T1000 (cell line): ENCODE data around the gene FAAH.
"Not testable (repeated sequence)": the region's sequence is repeated elsewhere in the genome, so short reads cannot be mapped to it uniquely, and the experiment has no call there.

Experiments used
- DNase-seq: peaks from one replicate; lab custom pipeline; 2025; ENCODE audit warnings: mixed read lengths; lab: John Stamatoyannopoulos, UW

The FAAH gene

DNA sequence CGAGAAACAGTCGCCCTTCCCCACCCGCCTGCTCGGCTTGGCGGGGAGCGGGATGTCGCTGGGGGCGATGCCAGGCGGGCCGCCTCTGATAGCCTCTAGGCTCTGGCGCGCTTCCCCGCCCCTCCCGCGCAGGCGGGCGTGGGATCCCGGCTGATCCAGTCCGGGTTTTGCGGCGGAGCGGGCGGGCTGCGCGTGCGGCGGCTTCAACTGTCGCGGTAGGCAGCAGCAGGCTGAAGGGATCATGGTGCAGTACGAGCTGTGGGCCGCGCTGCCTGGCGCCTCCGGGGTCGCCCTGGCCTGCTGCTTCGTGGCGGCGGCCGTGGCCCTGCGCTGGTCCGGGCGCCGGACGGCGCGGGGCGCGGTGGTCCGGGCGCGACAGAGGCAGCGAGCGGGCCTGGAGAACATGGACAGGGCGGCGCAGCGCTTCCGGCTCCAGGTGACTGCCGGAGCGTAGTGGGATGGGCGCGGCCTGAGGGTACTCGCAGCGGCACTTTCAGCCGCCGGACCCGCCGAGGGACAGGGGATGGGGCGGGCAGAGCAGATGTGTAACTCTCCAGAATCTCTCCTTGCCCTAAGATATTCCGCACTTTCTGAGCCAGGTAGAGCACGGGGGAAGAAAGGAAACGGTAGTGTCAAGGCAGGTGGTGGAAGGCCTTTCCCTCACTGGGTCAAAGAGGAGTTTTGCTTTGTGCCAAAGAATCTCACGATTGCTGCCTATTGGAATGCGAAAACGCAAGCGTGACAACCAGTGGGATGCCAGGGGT, at the start of gene FAAH:
Gene FAAH, plus strand, starts transcription at position 210 of the 764 bp plus-strand sequence. Its CDS starts 32 bp downstream, at position 242.
- no peak for DNase-seq

DNA sequence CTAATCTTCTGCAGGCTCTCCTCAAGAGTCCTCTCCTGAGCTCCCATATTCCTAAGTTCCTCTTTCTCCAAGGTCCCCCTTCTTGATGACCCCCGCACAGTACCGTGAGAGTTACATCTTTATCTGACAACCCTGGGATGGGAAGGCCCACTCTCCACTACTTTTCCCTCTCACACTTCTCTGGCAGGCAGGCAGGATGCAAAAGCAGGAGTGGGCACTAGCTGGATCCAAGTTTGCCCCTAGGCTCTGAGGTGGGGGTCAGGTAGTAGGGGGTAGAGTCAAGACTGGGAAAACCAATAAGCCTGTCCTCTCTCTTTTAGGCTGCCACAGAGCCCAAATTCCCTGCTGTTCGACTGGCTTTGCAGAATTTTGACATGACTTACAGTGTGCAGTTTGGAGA, 49.6 kb upstream of the FAAH start:
- no peak for DNase-seq

DNA sequence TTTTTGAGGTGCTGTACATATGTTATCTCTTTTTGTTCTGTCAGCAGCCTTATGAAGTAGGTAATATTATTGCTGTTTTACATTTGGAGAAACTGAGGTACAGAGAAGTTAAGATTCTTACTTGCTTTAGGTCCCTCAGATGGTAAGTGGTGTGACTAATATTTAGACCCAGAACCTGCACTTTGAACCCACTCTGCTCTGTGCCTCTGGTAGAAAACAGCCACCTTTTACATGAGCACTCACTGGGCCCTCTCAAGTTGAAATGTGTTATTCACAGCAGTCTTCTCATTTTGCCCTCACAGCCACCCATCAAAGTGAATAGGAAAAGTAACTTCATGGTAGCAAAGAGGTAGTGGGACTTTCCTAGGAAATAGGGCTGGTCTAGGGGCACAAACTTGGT, 48.8 kb upstream of the FAAH start:
- no peak for DNase-seq

DNA sequence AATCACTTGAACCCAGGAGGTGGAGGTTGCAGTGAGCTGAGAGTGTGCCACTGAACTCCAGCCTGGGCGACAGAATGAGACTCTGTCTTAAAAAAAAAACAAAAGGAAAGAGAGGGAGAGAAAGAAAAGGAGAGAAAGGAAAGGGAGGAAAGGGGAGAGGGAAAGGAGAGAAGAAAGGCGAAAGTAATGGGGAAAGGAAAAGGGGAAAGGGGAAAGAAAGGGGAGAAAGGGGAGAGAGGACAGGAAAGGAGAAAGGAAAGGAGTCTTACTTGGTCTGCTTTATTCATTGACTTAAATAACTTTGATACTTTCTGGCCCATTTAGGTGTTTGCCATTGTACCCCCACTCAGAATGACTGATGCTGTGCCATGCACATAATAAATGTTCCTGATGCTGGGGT, 41.8 kb upstream of the FAAH start:
- DNase-seq: no peak

DNA sequence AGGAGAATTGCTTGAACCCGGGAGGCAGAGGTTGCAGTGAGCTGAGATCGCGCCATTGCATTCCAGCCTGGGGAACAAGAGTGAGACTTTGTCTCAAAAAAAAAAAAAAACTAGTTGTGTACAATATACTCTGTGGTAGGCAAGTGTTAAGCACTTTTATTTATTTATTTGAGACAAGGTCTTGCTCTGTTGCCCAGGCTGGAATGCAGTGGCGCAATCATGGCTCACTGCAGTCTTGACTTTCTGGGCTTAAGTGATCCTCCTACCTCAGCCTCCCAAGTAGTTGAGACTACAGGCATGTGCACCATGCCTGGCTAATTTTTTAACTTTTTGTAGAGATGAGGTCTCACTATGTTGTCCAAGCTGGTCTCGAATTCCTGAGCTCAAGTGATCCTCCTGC, 38.2 kb upstream of the FAAH start:
- DNase-seq: not testable (repeated sequence)

DNA sequence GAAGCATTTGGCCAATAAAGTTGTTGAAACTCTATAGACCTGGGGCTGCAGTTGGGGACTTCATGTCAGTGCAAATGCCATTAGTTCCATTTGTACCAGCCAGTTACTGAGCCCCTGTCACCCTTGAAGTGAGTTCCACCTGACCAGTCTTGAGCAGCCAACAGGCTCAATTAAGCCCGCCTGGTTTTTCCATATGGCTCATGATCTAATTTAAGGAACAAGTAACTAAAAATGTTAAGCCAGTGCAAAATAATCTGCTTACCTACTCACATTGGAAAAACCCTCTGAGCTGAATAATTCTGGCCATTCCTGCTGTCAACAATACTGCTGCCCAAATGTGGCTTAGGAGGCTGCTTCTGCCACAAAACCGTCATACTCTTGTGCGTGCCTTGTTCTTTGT, 32.0 kb upstream of the FAAH start:
- DNase-seq: no peak

DNA sequence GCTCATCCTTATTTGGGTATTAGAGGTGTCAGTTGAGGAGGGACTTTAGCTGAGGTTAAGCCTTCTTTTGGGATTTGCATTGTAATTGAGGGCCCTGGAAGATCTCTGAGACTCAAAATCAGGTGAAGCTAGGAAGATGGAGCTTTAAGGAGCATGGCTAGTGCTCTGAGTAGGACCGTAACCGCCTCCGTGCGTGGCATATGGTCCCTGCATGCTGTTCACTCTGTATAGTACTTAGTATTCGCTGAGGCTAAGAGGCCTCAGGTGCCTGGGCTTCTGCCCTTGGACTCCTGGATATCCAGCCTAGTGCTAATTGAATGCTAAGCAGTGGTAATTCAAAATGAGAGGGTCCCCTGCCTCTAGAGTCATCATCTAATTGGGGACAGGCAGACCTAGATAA, 31.0 kb upstream of the FAAH start:
- no peak for DNase-seq

DNA sequence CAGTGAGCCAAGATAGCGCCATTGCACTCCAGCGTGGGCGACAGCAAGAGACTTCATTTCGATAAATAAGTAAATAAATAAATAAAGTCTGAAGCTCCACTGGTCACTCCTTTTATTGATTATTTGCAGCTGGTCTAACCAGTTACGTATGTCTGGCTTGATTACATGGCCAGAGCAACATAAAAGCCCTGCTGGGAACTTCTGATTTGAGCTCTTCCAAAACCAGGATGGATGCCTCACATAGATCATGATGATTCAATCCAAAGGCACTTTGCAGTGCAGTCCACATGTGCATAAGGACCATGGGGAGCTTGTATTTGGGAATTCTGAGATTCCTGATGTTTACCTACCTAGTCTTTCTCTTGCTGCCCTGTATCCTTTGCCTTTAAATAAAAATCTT, 29.5 kb upstream of the FAAH start:
- DNase-seq: no peak

DNA sequence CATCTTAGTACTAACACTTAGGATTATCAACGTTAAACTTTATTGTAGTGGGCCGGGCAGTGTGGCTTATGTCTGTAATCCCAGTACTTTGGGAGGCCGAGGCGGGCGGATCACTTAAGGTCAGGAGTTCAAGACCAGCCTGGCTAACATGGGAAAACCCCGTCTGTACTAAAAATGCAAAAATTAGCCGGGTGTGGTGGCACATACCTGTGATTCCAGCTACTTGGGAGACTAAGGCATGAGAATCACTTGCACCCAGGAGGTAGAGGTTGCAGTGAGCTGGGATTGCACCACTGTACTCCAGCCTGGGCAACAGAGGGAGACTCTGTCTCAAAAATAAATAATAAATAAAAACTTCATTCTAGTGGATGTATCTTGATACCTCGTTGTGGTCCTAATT, 28.3 kb upstream of the FAAH start:
- DNase-seq: not testable (repeated sequence)

DNA sequence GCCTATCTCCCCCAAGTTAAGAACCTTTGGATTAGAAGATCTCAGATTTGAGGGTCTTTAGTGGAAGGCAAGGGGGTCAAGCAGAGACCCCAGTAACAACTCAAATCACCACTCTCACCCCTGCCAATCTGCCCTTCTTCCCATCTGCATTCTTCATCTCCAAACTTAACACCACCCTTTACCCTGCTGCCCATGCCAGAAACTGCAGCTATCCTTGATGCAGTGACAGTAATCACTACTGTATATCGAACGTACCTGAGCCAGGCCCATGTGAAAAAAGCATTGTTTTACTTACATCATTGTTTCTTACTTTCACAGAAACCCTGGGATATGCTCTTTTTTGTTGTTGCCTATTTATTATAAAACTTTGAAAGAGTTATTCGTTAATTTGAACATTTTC, 27.0 kb upstream of the FAAH start:
- no peak for DNase-seq

DNA sequence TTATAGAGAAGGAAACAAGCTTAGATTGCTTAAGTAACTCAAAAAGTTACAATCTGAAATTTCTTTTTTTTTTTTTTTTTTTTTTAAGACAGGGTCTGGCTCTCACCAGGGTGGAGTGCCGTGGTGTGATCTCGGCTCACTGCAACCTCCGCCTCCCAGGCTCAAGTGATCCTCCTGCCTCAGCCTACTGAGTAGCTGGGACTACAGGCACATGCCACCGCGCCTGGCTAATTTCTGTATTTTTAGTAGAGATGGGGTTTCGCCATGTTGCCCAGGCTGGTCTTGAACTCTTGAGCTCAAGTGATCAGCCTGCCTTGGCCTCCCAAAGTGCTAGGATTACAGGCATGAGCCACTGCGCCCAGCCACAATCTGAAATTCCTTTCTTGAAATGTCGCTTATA, 26.4 kb upstream of the FAAH start:
- not testable (repeated sequence) for DNase-seq

DNA sequence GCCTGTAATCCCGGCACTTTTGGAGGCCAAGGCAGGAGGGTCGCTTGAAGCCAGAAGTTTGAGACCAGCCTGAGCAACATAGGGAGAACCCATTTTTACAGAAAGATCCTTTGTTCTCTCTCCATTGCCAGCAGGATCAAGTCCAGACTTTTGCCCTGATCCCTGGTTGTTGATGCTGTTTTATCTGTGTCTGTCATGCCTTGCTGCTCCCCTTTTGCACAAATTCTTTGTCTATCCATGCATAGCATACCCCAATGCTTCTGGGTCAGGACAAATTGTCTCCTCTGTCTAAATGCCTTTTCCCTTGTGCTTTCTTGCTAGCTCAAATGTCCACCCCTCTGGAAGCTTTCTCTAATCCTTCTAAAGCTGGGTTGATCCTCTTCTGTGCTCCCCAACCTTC, 25.3 kb upstream of the FAAH start:
- DNase-seq: no peak

DNA sequence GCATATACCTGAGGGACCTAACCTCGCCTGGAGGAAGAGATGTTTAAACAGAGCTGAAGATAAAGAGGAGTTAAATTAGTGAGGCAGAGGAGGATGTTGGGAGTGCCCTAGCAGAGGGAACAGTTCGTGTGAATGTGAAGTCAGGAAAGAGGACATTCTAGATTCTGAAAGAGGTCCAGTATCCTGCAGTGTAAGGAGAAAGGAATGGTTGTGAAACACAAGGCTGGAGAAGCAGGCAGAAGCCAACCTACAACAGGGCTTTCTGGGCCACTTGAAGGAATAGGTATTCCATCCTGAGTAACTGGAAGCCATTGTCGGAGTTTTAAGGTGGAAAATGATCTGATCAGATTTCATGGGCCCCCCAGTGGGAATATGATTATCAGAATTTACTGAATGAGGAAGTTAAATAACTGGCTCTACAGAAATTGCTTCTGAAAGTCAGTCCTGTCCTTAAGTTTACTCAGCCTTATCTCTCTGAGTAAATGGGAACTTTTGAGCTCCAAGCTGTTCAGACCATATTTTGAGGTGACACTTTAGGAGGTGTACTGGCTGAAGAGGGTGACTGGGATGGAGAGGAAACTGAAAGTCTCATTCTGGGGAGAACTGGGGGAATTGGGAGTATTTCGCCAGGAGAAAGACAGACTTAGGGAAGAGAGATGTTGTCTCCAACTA, 24.4 kb upstream of the FAAH start:
- DNase-seq: no peak

DNA sequence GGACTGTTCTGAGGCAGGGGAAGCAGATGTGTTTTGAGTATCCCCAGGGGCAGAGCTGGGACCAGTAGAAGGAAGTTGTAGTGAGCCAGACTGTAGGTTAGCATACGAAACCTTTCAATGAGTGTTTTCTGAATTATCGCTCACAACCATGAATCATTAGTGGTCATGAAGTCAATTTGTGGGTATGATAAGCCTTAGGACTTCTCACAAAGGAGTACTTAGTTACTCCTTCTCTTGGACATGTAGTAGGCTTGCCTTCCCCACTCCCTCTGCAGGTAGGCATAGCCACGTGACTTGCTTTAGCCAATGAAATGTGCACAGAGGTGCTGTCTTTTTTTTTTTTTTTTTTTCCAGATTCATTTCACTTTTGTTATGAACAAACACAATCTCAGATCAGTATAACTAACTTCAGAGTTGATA, 23.9 kb upstream of the FAAH start:
- no peak for DNase-seq

DNA sequence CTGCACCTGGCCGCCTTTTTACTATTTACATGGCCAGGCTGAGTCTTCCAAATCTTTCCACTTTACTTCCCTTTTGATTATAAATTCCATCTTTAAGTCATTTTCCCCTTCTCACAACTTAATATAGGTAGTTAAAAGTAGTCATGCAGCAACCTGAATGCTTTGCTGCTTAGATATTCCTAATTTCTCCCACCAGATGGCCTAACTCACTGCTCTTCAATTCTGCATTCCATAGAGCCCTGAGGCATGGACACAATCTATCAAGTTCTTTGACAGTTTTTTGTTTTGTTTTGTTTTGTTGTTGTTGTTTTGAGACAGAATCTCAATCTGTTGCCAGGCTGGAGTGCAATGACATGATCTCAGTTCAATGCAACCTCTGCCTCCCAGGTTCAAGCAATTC, 21.7 kb upstream of the FAAH start:
- no peak for DNase-seq

DNA sequence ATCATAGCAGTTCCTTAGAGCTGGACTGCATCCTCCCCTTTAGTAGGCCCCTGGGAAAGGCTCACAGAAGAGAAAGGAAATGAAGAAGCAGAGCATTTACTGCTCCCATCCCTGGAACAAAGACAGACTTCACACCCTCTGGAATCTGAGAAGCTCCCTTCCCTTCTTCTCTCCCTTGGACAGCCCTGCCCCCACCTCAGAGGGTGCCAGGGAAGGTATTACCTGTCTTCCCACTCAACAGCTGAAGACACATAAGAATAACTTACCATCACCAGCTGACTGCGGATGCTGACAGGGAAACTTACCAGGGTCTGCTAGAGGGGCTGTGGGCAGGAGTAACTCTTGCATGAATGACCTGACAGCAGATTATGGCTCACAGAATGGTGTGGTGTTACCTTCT, 14.1 kb upstream of the FAAH start:
- no peak for DNase-seq

DNA sequence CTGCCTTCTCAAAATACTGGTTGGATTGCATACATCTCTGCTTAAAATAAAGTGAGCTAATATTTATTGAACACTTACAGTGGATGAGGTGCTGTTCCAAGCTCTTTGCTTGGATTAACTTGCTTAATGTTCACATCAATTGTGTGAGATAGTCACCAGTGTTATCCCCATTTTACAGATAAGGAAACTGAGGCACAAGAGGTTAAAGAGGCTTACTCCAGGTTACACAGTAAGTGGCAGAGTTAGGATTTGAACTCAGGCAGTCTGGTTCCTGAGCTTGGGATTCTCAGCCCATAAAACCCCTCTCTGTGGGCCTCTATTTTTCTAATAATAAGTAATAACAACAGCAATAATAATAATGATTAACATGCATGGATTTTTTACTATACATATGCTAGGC, 13.6 kb upstream of the FAAH start:
- no peak for DNase-seq

DNA sequence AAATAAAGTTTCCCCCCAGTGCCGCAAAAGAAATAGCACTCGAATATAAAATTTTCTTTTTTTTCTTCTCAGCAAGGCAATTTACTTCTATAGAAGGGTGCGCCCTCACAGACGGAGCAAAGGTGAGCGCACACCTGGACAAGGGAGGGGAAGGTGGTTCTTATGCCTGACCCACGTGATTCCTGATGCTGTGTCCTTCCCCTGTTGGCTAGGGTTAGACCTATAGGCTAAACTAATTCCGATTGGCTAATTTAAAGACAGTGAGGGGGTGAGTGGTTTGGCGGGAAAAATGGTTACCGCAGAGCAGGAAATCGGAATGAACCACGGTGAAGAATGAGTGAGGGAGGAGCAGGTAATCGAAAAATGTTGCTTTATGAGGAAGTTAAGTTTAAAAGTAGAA, 607 bp upstream of the FAAH start:
- DNase-seq: no peak

DNA sequence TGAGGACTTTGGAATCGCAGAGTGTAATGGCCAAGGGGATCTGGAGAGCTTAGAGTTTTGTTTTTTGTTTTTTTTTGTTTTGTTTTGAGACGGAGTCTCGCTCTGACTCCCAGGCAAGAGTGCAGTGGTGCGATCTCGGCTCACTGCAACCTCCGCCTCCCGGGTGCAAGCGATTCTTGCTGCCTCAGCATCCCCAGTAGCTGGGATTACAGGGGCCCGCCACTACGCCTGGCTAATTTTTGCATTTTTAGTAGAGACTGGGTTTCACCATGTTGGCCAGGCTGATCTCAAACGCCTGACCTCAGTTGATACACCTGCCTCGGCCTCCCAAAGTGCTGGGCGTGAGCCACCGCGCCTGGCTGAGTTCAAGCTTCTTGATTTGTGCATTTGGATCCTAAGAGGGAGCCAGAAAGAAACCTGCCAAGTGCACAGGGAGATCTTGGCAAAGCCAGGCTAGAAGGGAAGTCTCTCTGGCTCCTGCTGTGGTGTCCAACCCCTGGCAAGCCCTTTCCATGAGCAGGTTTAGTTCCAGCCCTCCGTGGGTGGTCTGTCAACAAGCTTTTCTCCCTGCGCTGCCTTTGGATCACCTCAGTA, 852 bp downstream of the FAAH start:
- DNase-seq: no peak

DNA sequence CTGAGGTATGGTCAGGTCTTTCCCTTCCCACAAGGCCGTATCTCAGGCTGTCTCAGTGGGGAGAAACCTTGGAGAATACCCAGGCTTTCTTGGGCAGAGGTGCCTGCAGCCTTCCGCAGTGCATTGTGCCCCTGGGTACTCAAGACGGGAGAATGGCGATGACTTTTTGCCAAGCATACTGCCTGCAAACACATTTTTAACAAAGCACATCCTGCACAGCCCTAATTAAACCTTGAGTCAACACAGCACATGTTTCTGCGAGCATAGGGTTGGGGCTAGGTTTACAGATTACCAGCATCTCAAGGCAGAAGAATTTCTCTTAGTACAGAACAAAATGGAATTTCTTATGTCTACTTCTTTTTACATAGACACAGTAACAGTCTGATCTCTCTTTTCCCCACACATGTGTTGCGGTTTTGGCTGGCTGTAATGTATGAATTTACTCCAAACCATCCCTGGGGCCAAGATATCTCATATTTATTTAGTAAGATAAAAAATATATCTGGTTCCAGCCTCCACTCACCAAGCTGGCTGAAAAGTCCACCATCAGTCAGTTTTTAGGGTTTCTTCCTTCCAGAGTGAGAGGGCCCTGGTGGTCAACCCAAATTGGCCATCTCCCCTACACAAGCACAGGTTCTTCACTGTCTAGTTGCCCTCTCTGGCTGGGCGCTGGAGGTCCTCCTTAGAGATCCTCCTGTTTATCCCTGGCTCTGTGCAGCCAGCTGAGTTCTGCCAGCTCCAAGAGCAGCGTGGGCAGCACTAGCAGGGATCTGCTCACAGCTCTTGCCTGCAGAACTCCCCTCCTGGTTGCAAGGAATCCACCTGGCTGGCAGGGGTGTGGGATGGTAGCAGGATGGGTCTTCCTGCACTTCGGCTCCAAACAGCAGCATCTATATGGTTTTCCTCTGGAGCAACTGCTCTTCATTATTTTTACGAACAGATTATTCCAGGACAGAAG, 2.6 kb downstream of the FAAH start:
- DNase-seq: no peak

DNA sequence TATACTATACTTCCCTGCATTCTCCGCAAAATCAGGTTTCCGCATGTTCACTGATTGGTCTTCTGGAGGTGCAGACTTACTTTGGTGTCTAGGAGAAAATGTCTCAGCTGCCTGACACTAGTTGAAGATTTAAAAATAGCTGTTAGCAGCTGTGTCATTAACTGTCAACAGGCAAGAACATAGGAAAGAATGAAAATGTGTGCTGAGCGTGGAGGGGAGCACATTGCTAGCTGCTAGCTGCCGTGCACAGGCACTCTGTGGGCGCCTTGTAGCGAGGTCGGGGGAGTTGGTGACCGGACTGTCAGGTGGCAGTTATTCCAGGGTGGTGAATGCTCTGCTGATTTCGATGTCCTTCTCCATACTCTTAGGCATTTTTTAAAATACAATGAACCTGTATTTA, 5.2 kb downstream of the FAAH start:
- no peak for DNase-seq

DNA sequence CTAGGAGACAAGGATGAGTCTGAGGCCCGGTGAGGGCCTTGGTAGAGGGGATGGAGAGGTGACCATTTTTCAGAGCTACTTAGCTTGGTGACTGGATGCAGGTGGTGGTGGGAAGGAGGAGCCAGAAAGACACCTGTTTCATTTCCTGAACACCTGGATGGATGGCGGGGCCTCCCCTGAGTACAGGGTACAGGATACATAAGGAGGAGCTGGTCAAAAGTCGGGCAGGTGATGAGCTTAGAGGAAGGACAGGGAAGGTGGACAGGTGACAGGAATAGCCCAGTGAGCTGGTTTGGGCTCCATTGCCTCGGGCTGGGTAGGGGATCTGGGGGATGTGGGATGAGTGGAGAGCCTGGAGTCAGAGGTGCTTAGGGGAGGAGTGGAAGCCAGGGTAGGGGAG, 6.3 kb downstream of the FAAH start:
- DNase-seq: no peak
